GM21390 (cell line): ENCODE measurements around the gene MLLT1.

Experiments used
- ATAC-seq: cut with Tn5 transposase; IDR thresholded peaks from one replicate; pipeline ENCODE4 v1.9.1; 2021; ENCODE audit not compliant: unreplicated experiment

Gene MLLT1

GRCh38 chr19:6275170-6275744 lies 4.5 kb downstream of the MLLT1 start:
- ATAC-seq, result no peak

- ATAC-seq, result no peak
Observed at GRCh38 chr19:6274756-6275155, 5.0 kb downstream of the MLLT1 start.

- no peak for ATAC-seq
Observed at GRCh38 chr19:6273701-6274601, 5.8 kb downstream of the MLLT1 start.

GRCh38 chr19:6272913-6273600 lies 6.7 kb downstream of the MLLT1 start:
- ATAC-seq, result no peak

GRCh38 chr19:6272411-6272791 lies 7.4 kb downstream of the MLLT1 start:
- no peak for ATAC-seq

- ATAC-seq, result no peak
Observed at GRCh38 chr19:6271721-6272410, 7.9 kb downstream of the MLLT1 start.

GRCh38 chr19:6271251-6271650 lies 8.5 kb downstream of the MLLT1 start:
- ATAC-seq, result no peak

GRCh38 chr19:6270822-6271221 lies 9.0 kb downstream of the MLLT1 start:
- ATAC-seq, result no peak

- no peak for ATAC-seq
Observed at GRCh38 chr19:6270076-6270745, 9.6 kb downstream of the MLLT1 start.

- ATAC-seq, result no peak
Observed at GRCh38 chr19:6269101-6269886, 10.5 kb downstream of the MLLT1 start.

GRCh38 chr19:6268382-6268771 lies 11.4 kb downstream of the MLLT1 start:
- no peak for ATAC-seq

GRCh38 chr19:6267552-6268381 lies 12.0 kb downstream of the MLLT1 start:
- ATAC-seq, result no peak

- ATAC-seq, result no peak
Observed at GRCh38 chr19:6264803-6265202, 15.0 kb downstream of the MLLT1 start.

- ATAC-seq, result no peak
Observed at GRCh38 chr19:6263735-6264444, 15.9 kb downstream of the MLLT1 start.

GRCh38 chr19:6263306-6263705 lies 16.5 kb downstream of the MLLT1 start:
- ATAC-seq, result no peak

- no peak for ATAC-seq
Observed at GRCh38 chr19:6262519-6262918, 17.3 kb downstream of the MLLT1 start.

GRCh38 chr19:6261883-6262282 lies 17.9 kb downstream of the MLLT1 start:
- no peak for ATAC-seq

- no peak for ATAC-seq
Observed at GRCh38 chr19:6260912-6261650, 18.7 kb downstream of the MLLT1 start.
